Neural cell (in vitro differentiated cells): ENCODE results near the gene MMP1. TPM values are rescaled to one million over a fixed set of nuclear protein-coding genes. Genes with fewer than 3 reads are reported as not detected.

ENCODE experiments used
- H2AFZ ChIP-seq: fragments of 200-600, 300-800 bp; sonication (generic), shearing (Covaris generic); 2 replicates; pipeline ENCODE4 v1.6.0; 2014; ENCODE audit warnings: low read depth, mild to moderate bottlenecking, antibody characterized with exemption, low read length, moderate library complexity
- H3F3A ChIP-seq: fragments of 200-600 bp; shearing (Covaris generic); 2 replicates; pipeline ENCODE4 v1.6.1; 2016; ENCODE audit warnings: mild to moderate bottlenecking, moderate library complexity, mixed read lengths, antibody characterized with exemption, low read length; ENCODE audit not compliant: insufficient read depth, poor library complexity, severe bottlenecking
- H3K27ac ChIP-seq: fragments of 200-600, 300-800 bp; sonication (generic), shearing (Covaris generic); 2 replicates; pipeline ENCODE4 v1.5.1; 2014; ENCODE audit warnings: mild to moderate bottlenecking, low read length, moderate library complexity
- H3K27me3 ChIP-seq: fragments of 300-800, 200-600 bp; sonication (generic), shearing (Covaris generic); 2 replicates; pipeline ENCODE4 v1.6.0; 2014; ENCODE audit warnings: mild to moderate bottlenecking, low read depth, low read length, moderate library complexity; ENCODE audit not compliant: insufficient read depth
- H3K36me3 ChIP-seq: fragments of 300-800, 200-600 bp; sonication (generic), shearing (Covaris generic); 2 replicates; pipeline ENCODE4 v1.5.1; 2014; ENCODE audit warnings: mild to moderate bottlenecking, antibody characterized with exemption, low read length, moderate library complexity; ENCODE audit not compliant: insufficient read depth
- H3K4me2 ChIP-seq: fragments of 300-800, 200-600 bp; sonication (generic), shearing (Covaris generic); 2 replicates; pipeline ENCODE4 v1.6.0; 2014; ENCODE audit warnings: mild to moderate bottlenecking, low read length
- H3K4me3 ChIP-seq: fragments of 300-800, 200-600 bp; sonication (generic), shearing (Covaris generic); 2 replicates; pipeline ENCODE4 v1.5.1; 2014; ENCODE audit warnings: mild to moderate bottlenecking, low read length, moderate library complexity
- H3K79me2 ChIP-seq: fragments of 200-600 bp; shearing (Covaris generic); replicated peaks from 2 replicates; pipeline ENCODE4 v1.6.0; 2014; ENCODE audit warnings: mild to moderate bottlenecking, low read length, moderate library complexity; ENCODE audit not compliant: insufficient read depth
- H3K9ac ChIP-seq: fragments of 300-800, 200-600 bp; sonication (generic), shearing (Covaris generic); 2 replicates; pipeline ENCODE4 v1.6.1; 2016; ENCODE audit warnings: mild to moderate bottlenecking, low read length, mixed read lengths
- H3K9me2 ChIP-seq: fragments of 200-600 bp; shearing (Covaris generic); 2 replicates; pipeline ENCODE4 v1.6.1; 2016; ENCODE audit warnings: mild to moderate bottlenecking, low read length, mixed read lengths; ENCODE audit not compliant: insufficient read depth
- H3K9me3 ChIP-seq: fragments of 200-600, 300-800 bp; sonication (generic), shearing (Covaris generic); 2 replicates; pipeline ENCODE4 v1.6.1; 2016; ENCODE audit warnings: mild to moderate bottlenecking, mixed run types, low read length, moderate library complexity, mixed read lengths
- H4K20me1 ChIP-seq: fragments of 200-600 bp; shearing (Covaris generic); 2 replicates; pipeline ENCODE4 v1.6.1; 2016; ENCODE audit warnings: mild to moderate bottlenecking, mixed run types; ENCODE audit not compliant: insufficient read depth
- EP300 ChIP-seq: fragments of 450-650 bp; conservative IDR thresholded peaks from 2 replicates; pipeline ENCODE4 v1.6.1; 2014; ENCODE audit warnings: antibody characterized with exemption, mild to moderate bottlenecking, moderate library complexity; ENCODE audit not compliant: poor library complexity, severe bottlenecking
- EZH2 ChIP-seq: fragments of 200-600, 300-800 bp; shearing (Covaris generic), sonication (generic); IDR thresholded peaks from 2 replicates; pipeline ENCODE4 v1.6.1; 2014; ENCODE audit warnings: antibody characterized with exemption, low read length, borderline replicate concordance, mild to moderate bottlenecking; ENCODE audit not compliant: insufficient read depth, poor library complexity, severe bottlenecking
- POLR2AphosphoS5 ChIP-seq: IDR thresholded peaks from 2 replicates; pipeline ENCODE4 v1.6.1; 2012
- RAD21 ChIP-seq: fragments of 450-650 bp; conservative IDR thresholded peaks from 2 replicates; pipeline ENCODE4 v1.6.1; 2014; ENCODE audit warnings: antibody characterized with exemption, mild to moderate bottlenecking, moderate library complexity
- REST ChIP-seq: IDR thresholded peaks from 2 replicates; pipeline ENCODE4 v1.6.1; 2012; ENCODE audit warnings: borderline replicate concordance
- SMC3 ChIP-seq: fragments of 450-650 bp; conservative IDR thresholded peaks from 2 replicates; pipeline ENCODE4 v1.6.1; 2014; ENCODE audit warnings: antibody characterized with exemption, mild to moderate bottlenecking, moderate library complexity; ENCODE audit not compliant: poor library complexity
- TAF1 ChIP-seq: IDR thresholded peaks from 2 replicates; pipeline ENCODE4 v1.6.1; 2012; ENCODE audit warnings: low read depth
- polyA plus RNA-seq: library from polyadenylated mRNA; depleted of rRNA; stranded (reverse); fragments of >200 nt; gene quantifications from 2 replicates; pipeline ENCODE4 v1.2.3, GENCODE V29; 2014

Gene MMP1
- polyA plus RNA-seq, 1 donor from 2014 or later = not detected

GRCh38 chr11:102829316-102830000 is 31.5 kb upstream of the MMP1 start:
- H3K9me2 ChIP-seq = no peaks in the 10 kb centered on the region
- H3K4me3 ChIP-seq = no peak overlapping the region
- H2AFZ ChIP-seq = no peak overlapping the region
- no peak overlapping the region for H3K4me2 ChIP-seq
- no peak overlapping the region for H3K27ac ChIP-seq
- no peaks in the 10 kb centered on the region for H3K9me3 ChIP-seq
- H3F3A ChIP-seq = no peaks in the 10 kb centered on the region
- H3K9ac ChIP-seq = no peak overlapping the region
- no peaks in the 10 kb centered on the region for H4K20me1 ChIP-seq
- H3K36me3 ChIP-seq = no peaks in the 10 kb centered on the region
- no peaks in the 10 kb centered on the region for H3K79me2 ChIP-seq
- no peak for TF ChIP-seq EZH2
- TF ChIP-seq TAF1 = no peak
- no peak for TF ChIP-seq SMC3
- TF ChIP-seq RAD21 = no peak
- TF ChIP-seq REST = no peak
- no peak for TF ChIP-seq POLR2AphosphoS5
- no peaks in the 10 kb centered on the region for H3K27me3 ChIP-seq

GRCh38 chr11:102824556-102824955 is 26.6 kb upstream of the MMP1 start:
- no peak overlapping the region for H3K4me3 ChIP-seq
- no peaks in the 10 kb centered on the region for H3K9me2 ChIP-seq
- H3K9me3 ChIP-seq = no peaks in the 10 kb centered on the region
- no peaks in the 10 kb centered on the region for H3K27me3 ChIP-seq
- H2AFZ ChIP-seq = no peak overlapping the region
- no peak overlapping the region for H3K27ac ChIP-seq
- H3K9ac ChIP-seq = no peak overlapping the region
- no peaks in the 10 kb centered on the region for H3K36me3 ChIP-seq
- H4K20me1 ChIP-seq = no peaks in the 10 kb centered on the region
- TF ChIP-seq TAF1 (no peak), RAD21 (no peak), REST (no peak), EP300 (no peak), POLR2AphosphoS5 (no peak)
- no peaks in the 10 kb centered on the region for H3K79me2 ChIP-seq
- H3K4me2 ChIP-seq = no peak overlapping the region
- no peaks in the 10 kb centered on the region for H3F3A ChIP-seq
